Lower leg skin (tissue), 3 donors: ENCODE results near the gene BRD3.

Experiments
- POLR2A ChIP-seq, 2 donors: fragments of 450-650 bp; IDR thresholded peaks; one replicate each; pipeline ENCODE4 v1.6.1; 2016 to 2017; ENCODE audit warnings: antibody characterized with exemption in 2 of 2, mild to moderate bottlenecking in 1 of 2, moderate library complexity in 1 of 2
- TF ChIP-seq, protein P1 (sequence below), 3 donors: fragments of 450-650 bp; IDR thresholded peaks; one replicate each; pipeline ENCODE4 v1.5.1; 2016; ENCODE audit warnings: antibody characterized with exemption in 3 of 3, mild to moderate bottlenecking in 3 of 3, moderate library complexity in 2 of 3

DNA sequence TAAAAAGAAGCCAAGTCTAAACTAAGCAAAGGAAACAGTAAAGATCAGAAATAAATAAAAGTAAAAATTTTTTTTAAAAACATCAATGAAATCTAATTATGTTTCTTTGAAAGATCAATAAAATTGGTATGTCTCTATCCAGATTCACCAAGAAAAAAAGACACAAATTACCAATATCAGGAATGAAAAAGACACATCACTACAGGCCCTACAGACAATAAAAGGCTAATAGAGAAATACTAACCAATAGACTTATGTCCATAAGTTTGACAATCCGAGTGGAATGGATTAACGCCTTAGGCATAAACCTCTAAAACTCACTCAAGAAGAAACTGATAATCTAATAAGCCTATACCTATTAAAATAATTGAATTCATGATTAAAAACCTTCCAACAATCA is 30.2 kb downstream of the BRD3 start:
- TF ChIP-seq, protein P1, sequence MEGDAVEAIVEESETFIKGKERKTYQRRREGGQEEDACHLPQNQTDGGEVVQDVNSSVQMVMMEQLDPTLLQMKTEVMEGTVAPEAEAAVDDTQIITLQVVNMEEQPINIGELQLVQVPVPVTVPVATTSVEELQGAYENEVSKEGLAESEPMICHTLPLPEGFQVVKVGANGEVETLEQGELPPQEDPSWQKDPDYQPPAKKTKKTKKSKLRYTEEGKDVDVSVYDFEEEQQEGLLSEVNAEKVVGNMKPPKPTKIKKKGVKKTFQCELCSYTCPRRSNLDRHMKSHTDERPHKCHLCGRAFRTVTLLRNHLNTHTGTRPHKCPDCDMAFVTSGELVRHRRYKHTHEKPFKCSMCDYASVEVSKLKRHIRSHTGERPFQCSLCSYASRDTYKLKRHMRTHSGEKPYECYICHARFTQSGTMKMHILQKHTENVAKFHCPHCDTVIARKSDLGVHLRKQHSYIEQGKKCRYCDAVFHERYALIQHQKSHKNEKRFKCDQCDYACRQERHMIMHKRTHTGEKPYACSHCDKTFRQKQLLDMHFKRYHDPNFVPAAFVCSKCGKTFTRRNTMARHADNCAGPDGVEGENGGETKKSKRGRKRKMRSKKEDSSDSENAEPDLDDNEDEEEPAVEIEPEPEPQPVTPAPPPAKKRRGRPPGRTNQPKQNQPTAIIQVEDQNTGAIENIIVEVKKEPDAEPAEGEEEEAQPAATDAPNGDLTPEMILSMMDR (IDR thresholded peaks at IDR 0.05) = no peak
- TF ChIP-seq POLR2A (IDR thresholded peaks at IDR 0.05) = no peak
